IPS-20b (cell line): ENCODE results near the gene ESRRA.

Experiments used
- H3K27ac ChIP-seq: one replicate; pipeline ENCODE4 v1.5.1; 2013; ENCODE audit warnings: low read length
- H3K27me3 ChIP-seq: 2 replicates; pipeline ENCODE4 v1.6.1; 2013; ENCODE audit warnings: mild to moderate bottlenecking, low read length, inconsistent platforms; ENCODE audit not compliant: insufficient read depth
- H3K36me3 ChIP-seq: 2 replicates; pipeline ENCODE4 v1.6.1; 2013; ENCODE audit warnings: low read depth, mild to moderate bottlenecking, inconsistent platforms, low read length, moderate library complexity; ENCODE audit not compliant: insufficient read depth
- H3K4me1 ChIP-seq: 2 replicates; pipeline ENCODE4 v1.6.1; 2013; ENCODE audit warnings: mild to moderate bottlenecking, control low read depth, inconsistent platforms, low read length, moderate library complexity; ENCODE audit not compliant: insufficient read depth
- H3K4me3 ChIP-seq: 2 replicates; pipeline ENCODE4 v1.5.1; 2013; ENCODE audit warnings: mild to moderate bottlenecking, low read length, inconsistent platforms
- H3K9ac ChIP-seq: 2 replicates; pipeline ENCODE4 v1.6.1; 2013; ENCODE audit warnings: low read depth, mild to moderate bottlenecking, inconsistent platforms, low read length, moderate library complexity
- H3K9me3 ChIP-seq: 2 replicates; pipeline ENCODE4 v1.6.1; 2013; ENCODE audit warnings: mild to moderate bottlenecking, low read depth, low read length, inconsistent platforms; ENCODE audit not compliant: insufficient read depth

ESRRA gene

GRCh38 chr11:64297699-64298358, 7.5 kb upstream of the ESRRA start:
- no peak overlapping the region for H3K9ac ChIP-seq
- no peaks in the 10 kb centered on the region for H3K36me3 ChIP-seq
- H3K27me3 ChIP-seq: peaks cover 93% of the 10 kb centered on the region
- H3K4me1 ChIP-seq: no peaks in the 10 kb centered on the region; the same call in 1 of the 2 replicates
- no peak overlapping the region for H3K4me3 ChIP-seq
- H3K27ac ChIP-seq: no peak overlapping the region
- H3K9me3 ChIP-seq: no peaks in the 10 kb centered on the region

DNA sequence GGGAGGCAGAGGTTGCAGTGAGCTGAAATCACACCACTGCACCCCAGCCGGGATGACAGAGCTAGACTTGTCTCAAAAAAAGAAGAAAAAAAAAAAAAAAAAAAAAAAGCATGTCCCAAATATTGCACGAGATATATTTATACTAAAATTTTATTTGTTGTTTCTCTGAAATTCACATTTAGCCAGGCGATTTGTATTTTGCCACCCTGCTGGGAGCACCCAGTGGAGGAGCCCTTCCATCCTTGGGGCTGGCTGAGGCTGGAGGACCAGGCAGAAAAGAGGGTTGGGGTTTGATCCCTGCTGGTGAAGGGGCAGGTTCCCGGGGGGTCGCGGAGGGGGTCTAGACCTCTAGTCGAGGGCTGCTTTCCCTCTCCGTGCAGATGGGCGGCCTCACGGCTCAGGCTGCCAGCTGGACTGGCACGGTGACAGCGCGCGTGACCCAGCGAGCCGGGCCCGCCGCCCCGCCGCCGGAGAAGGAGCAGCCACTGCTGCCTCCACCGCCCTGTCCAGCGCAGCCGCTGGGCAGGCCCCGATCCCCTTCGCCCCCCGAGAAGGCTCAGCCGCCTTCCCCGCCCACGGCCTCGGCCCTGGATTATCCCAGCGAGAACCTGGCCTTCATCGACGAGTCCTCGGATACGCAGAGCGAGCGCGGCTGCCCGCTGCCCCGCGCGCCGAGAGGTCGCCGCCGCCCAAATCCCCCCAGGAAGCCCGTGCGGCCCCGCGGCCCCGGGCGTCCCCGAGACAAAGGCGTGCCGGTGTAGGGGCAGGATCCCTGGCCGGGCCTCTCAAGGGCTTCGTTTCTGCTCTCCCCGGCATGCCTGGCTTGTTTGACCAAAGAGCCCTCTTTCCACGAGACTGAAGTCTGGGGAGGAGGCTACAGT, 6.1 kb upstream of the ESRRA start:
- Histone ChIP-seq H3K9ac (no peak overlapping the region), H3K27me3 (peaks cover 85% of the 10 kb centered on the region), H3K9me3 (no peaks in the 10 kb centered on the region), H3K4me1 (peaks cover 5% of the 10 kb centered on the region; the same call in 1 of the 2 replicates), H3K27ac (no peak overlapping the region), H3K4me3 (no peak overlapping the region), H3K36me3 (no peaks in the 10 kb centered on the region)

- no peak within 1 kb of the TSS for H3K27ac ChIP-seq
- peaks cover 76% of the 10 kb centered on the region for H3K27me3 ChIP-seq
- H3K9ac ChIP-seq: no peak within 1 kb of the TSS
- no peaks in the 10 kb centered on the region for H3K36me3 ChIP-seq
- H3K9me3 ChIP-seq: no peaks in the 10 kb centered on the region
- H3K4me1 ChIP-seq: peaks cover 5% of the 10 kb centered on the region; the same call in 1 of the 2 replicates
- H3K4me3 ChIP-seq: peak within 1 kb of the TSS; percentile 43; the same call in 1 of the 2 replicates
Observed at GRCh38 chr11:64299847-64300648, 5.3 kb upstream of the ESRRA start, which contains the start of gene CATSPERZ. TSS of gene CATSPERZ (plus strand) at chr11:64300358. CDS start at chr11:64300411, 53 bp downstream.

DNA sequence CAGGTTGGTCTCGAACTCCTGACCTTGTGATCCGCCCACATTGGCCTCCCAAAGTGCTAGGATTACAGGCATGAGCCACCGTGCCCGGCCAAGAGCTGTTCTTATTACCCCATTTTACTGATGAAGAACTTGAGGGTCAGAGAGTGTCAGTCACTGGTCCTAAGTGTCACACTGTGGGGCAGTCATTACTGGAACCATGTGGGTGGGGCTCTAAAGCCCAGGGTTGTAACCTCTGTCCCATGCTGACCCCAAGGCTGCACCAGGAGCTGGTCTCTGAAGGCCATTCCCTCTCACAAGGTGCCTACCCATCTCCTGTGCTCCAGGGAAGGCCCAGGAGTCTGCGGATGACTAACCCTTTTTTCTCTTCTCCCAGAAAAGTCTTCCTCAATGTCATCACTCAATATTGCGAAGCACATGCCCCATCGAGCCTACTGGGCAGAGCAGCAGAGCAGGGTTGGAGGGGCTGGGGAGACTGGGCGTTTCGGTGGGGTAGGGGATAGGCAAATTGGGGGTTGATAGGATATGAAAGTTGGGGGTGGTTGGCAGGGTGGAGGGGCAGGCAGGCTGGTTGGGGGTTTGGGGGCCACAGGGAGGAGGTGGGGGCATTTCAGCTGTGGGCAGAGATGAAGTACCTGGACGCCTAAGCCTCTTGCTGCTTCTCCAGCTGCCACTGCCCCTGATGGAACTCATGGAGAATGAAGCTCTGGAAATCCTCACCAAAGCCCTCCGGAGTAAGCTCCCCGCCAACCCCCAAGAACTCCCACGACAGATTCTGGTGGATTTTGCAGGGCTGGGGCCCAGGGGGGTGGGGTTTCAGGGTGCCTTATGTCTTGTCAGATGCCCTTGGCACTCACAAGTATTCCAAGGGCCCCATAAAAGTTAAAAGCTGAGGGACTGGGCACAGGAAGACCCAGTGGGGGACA, 2.0 kb upstream of the ESRRA start:
- peaks cover 43% of the 10 kb centered on the region for H3K27me3 ChIP-seq
- peaks cover 5% of the 10 kb centered on the region; the same call in 1 of the 2 replicates for H3K36me3 ChIP-seq
- H3K27ac ChIP-seq: no peak overlapping the region
- peaks cover 11% of the 10 kb centered on the region; the same call in 1 of the 2 replicates for H3K4me1 ChIP-seq
- H3K4me3 ChIP-seq: peak overlapping the region; percentile 88; the same call in 1 of the 2 replicates
- H3K9me3 ChIP-seq: no peaks in the 10 kb centered on the region
- H3K9ac ChIP-seq: peak overlapping the region; percentile 96; the same call in 1 of the 2 replicates

DNA sequence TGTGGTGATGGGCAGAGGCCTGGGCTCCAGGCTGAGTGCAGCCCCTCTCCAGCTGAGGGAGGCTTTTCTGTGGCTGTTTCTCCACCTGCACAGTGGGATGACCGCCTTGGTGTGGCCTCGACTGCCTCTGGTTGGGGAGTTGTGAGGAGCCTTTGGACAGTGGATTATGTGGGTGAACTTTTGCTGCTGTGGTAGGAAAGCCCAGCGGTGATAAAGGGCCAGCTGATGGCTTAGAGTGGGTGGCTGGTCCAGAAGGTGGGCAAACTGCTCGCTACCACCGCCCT, 1.4 kb upstream of the ESRRA start:
- Histone ChIP-seq H3K4me3 (peak overlapping the region; percentile 88), H3K9me3 (no peaks in the 10 kb centered on the region), H3K4me1 (peaks cover 11% of the 10 kb centered on the region; the same call in 1 of the 2 replicates), H3K27ac (no peak overlapping the region), H3K27me3 (peaks cover 37% of the 10 kb centered on the region), H3K9ac (peak overlapping the region; percentile 96; the same call in 1 of the 2 replicates), H3K36me3 (peaks cover 5% of the 10 kb centered on the region; the same call in 1 of the 2 replicates)

- no peaks in the 10 kb centered on the region for H3K9me3 ChIP-seq
- H3K4me1 ChIP-seq: peaks cover 11% of the 10 kb centered on the region; the same call in 1 of the 2 replicates
- H3K27me3 ChIP-seq: peaks cover 32% of the 10 kb centered on the region
- H3K36me3 ChIP-seq: peaks cover 5% of the 10 kb centered on the region; the same call in 1 of the 2 replicates
- peak overlapping the region; percentile 96 for H3K9ac ChIP-seq
- peak overlapping the region; percentile 88 for H3K4me3 ChIP-seq
- peak overlapping the region; percentile 95 for H3K27ac ChIP-seq
Observed at GRCh38 chr11:64304316-64305072, 830 bp upstream of the ESRRA start.

GRCh38 chr11:64305691-64306562, 603 bp downstream of the ESRRA start:
- Histone ChIP-seq H3K9ac (peak overlapping the region; percentile 89), H3K36me3 (peaks cover 5% of the 10 kb centered on the region; the same call in 1 of the 2 replicates), H3K9me3 (no peaks in the 10 kb centered on the region), H3K27me3 (peaks cover 18% of the 10 kb centered on the region), H3K4me1 (peaks cover 11% of the 10 kb centered on the region; the same call in 1 of the 2 replicates), H3K4me3 (peak overlapping the region; percentile 92), H3K27ac (peak overlapping the region; percentile 81)

DNA sequence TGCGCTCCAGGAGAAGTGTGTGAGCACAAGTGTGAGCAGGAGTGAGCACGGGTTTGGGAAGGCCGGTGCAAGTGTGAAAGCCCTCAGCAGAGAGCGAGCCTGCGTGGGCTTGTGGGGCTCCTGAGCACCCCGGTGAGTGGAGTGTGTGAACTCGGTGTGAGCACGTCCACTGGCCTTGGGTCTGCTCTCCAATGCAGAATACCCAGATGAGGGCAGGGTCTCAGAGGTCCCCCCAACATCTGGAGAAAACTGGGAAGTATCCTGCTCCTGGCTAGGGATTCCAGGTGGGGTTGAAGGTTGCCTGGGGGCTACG, 1.2 kb downstream of the ESRRA start:
- Histone ChIP-seq H3K27ac (peak overlapping the region; percentile 81), H3K9me3 (no peaks in the 10 kb centered on the region), H3K27me3 (peaks cover 12% of the 10 kb centered on the region), H3K36me3 (peaks cover 5% of the 10 kb centered on the region; the same call in 1 of the 2 replicates), H3K4me3 (peak overlapping the region; percentile 92), H3K4me1 (peaks cover 11% of the 10 kb centered on the region; the same call in 1 of the 2 replicates), H3K9ac (peak overlapping the region; percentile 89)

DNA sequence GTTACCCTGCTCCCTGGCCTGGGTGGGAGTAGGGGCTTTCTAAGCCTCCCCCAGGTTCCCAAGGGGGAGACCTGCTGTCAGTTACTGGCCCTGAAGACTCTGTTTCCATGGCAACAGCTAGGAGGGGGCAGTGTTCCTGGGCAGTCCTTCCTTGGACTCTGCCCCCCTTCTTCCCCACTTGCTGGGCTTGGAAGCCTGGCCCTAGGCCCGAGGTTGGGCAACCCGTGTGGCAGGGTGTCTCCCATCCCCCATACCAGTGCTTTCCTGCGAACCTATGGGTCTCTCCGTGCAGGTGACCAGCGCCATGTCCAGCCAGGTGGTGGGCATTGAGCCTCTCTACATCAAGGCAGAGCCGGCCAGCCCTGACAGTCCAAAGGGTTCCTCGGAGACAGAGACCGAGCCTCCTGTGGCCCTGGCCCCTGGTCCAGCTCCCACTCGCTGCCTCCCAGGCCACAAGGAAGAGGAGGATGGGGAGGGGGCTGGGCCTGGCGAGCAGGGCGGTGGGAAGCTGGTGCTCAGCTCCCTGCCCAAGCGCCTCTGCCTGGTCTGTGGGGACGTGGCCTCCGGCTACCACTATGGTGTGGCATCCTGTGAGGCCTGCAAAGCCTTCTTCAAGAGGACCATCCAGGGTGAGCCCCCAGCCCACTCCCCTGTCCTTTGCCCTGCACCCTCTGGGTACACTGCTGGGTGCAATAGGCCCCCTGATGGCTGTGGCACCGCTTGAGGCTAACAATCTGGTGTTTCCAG, 1.7 kb downstream of the ESRRA start:
- no peaks in the 10 kb centered on the region for H3K9me3 ChIP-seq
- peaks cover 5% of the 10 kb centered on the region; the same call in 1 of the 2 replicates for H3K36me3 ChIP-seq
- peak overlapping the region; percentile 92 for H3K4me3 ChIP-seq
- peak overlapping the region; percentile 89; the same call in 1 of the 2 replicates for H3K9ac ChIP-seq
- H3K27ac ChIP-seq: no peak overlapping the region
- H3K27me3 ChIP-seq: peaks cover 6% of the 10 kb centered on the region; the same call in 1 of the 2 replicates
- H3K4me1 ChIP-seq: peaks cover 11% of the 10 kb centered on the region; the same call in 1 of the 2 replicates
